CD4-positive, alpha-beta T cell treated with Interleukin-6 at 100 ng/mL for 8 hours (primary cell): ENCODE results near the gene UGT2B17.
"Not testable (repeated sequence)": the region's sequence is repeated elsewhere in the genome, so short reads cannot be mapped to it uniquely, and the experiment has no call there.

Experiments
- DNase-seq: peaks from one replicate; pipeline ENCODE4 v3.0.0-alpha.2; 2020; ENCODE audit warnings: mixed read lengths, low spot score

Gene UGT2B17

GRCh38 chr4:68569036-68569435, 7.1 kb downstream of the UGT2B17 start:
- not testable (repeated sequence) for DNase-seq

DNA sequence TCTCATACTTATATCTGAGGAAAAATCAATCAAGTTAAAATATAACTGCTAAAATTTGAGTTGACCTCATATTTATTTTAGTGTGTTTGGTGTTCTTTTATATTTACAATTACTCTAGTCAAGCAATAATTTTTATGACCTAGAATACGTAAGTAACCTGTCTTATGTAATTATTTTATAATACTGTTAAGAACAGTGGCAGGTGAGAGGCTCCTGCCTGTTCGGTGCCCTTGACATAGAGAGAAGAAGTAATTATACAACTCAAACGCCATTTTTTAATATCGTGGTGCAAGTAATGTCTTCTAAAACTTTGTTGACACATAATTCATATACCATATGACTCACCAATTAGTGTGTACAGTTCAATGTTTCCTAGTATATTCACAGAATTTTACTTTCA, 7.6 kb downstream of the UGT2B17 start:
- DNase-seq: not testable (repeated sequence)

DNA sequence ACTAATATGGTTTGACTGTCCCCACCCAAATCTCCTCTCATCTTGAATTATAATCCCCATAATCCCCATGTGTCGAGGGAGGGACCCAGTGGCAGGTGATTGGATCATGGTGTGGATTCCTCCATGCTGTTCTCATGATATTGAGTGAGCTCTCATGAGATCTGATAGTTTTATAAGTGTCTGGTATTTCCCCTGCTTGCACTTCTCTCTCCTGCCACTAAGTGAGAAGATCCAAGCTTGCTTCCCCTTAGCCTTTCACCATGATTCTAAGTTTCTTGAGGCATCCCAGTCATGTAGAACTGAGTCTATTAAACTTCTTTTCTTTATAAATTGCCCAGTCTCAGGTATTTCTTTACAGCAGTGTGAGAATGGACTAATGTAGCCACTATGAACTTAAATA, 9.8 kb downstream of the UGT2B17 start:
- not testable (repeated sequence) for DNase-seq

- DNase-seq: not testable (repeated sequence)
Measured at GRCh38 chr4:68565082-68565481, 11.0 kb downstream of the UGT2B17 start.

DNA sequence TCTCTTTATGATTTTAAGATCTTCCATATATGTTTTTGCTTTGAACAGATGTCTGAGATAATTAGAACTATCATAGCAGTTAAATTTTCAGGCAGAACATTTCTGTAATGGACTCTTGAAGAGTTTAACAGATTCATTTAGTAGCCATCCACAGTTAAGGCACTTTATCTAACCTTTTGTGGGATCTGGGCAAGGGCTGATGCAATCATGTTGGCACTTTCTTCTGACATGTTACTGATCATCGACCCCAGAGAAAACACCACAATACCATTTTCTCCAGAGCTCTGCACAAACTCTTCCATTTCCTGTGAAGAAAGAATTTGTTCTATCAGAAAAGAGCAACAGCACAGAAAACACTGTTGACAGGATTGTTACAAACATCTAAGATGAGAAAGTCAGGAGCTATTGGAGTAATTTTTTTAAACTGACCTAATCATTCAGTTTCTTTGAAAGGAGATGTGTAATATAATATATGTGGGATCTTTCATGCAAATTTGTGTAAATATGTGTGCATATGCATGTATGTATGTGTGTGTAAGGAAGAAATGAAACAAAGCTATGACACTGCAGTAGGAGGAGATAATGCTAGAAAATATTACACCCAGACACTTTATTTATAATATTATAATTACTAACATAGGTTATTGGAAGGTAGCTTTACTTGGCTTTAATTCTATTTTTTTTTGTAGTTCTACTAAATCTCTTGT, 15.6 kb downstream of the UGT2B17 start:
- DNase-seq: not testable (repeated sequence)

GRCh38 chr4:68553830-68554229, 22.3 kb downstream of the UGT2B17 start:
- DNase-seq: not testable (repeated sequence)

- DNase-seq: not testable (repeated sequence)
Measured at GRCh38 chr4:68552818-68553811, 23.0 kb downstream of the UGT2B17 start.

- not testable (repeated sequence) for DNase-seq
Measured at GRCh38 chr4:68542742-68543141, 33.4 kb downstream of the UGT2B17 start.

- no peak for DNase-seq
Measured at GRCh38 chr4:68536375-68536774, 39.7 kb downstream of the UGT2B17 start.

DNA sequence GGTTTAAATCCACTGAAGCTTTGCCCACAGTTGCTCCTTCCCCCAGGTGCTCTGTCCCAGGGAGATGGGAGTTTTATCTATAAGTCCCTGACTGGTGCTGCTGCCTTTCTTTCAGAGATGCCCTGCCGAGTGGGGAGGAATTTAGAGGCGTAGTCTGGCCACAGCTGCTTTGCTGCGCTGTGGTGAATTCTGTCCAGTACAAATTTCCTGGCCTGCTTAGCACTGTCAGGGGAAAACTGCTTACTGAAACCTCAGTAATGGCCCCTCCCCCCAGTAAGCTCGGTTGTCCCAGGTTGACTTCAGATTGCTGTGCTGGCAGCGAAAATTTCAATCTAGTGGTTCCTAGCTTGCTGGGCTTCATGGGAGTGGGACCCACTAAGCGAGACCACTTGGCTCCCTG, 40.1 kb downstream of the UGT2B17 start:
- DNase-seq: no peak

- not testable (repeated sequence) for DNase-seq
Measured at GRCh38 chr4:68522232-68522631, 53.9 kb downstream of the UGT2B17 start.

GRCh38 chr4:68520985-68521384, 55.1 kb downstream of the UGT2B17 start:
- DNase-seq: no peak

GRCh38 chr4:68518889-68519288, 57.2 kb downstream of the UGT2B17 start:
- no peak for DNase-seq

DNA sequence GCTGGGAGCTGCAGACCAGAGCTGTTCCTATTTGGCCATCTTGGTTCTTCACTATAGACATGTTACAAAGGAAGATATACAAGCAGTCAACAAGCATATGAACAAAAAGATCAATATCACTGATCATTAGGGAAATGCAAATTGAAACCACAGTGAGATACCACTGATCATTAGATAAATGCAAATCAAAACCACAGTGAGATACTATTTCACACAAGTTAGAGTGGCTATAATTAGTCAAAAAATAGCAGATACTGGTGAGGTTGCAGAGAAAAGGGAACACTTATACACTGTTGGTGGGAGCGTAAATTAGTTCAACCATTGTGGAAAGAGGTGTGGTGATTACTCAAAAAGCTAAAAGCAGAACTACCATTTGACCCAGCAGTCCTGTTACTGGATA, 70.7 kb downstream of the UGT2B17 start:
- DNase-seq: not testable (repeated sequence)

DNA sequence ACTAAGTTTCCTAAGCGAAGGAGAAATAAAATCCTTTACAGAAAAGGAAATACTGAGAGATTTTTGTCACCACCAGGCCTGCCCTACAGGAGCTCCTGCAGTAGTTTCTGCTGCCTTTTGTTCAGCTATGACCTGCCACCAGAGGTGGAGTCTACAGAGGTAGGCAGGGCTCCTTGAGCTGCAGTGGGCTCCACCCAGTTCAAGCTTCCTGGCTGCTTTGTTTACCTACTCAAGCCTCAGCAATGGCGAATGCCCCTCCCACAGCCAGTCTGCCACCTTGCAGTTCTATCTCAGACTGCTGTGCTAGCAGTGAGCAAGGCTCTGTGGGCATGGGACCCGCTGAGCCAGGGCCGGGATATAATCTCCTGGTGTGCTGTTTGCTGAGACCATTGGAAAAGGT, 71.3 kb downstream of the UGT2B17 start:
- not testable (repeated sequence) for DNase-seq

- DNase-seq: not testable (repeated sequence)
Measured at GRCh38 chr4:68503462-68503861, 72.7 kb downstream of the UGT2B17 start.

- DNase-seq: no peak
Measured at GRCh38 chr4:68499021-68499420, 77.1 kb downstream of the UGT2B17 start.

- peak; percentile 48 for DNase-seq
Measured at GRCh38 chr4:68498413-68499007, 77.6 kb downstream of the UGT2B17 start.

DNA sequence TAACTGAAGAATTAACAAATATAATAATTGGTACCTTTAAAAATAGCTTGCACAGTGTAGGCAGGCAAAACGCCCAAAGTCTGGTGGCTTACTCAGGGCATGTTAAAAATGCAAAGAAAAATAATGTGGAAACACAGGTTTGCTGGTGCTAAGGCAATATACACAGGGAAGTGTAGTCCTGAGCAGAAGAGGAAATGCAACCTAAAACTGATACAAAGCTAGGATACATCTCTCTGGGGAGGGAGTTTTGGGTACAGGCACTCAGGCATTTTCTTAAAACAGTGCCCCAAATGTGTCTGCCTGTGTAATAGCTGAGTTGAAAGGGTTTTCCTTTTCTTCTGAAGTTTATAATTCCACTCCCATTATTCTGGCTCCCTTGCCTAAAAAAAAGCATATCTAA, 81.4 kb downstream of the UGT2B17 start:
- no peak for DNase-seq

DNA sequence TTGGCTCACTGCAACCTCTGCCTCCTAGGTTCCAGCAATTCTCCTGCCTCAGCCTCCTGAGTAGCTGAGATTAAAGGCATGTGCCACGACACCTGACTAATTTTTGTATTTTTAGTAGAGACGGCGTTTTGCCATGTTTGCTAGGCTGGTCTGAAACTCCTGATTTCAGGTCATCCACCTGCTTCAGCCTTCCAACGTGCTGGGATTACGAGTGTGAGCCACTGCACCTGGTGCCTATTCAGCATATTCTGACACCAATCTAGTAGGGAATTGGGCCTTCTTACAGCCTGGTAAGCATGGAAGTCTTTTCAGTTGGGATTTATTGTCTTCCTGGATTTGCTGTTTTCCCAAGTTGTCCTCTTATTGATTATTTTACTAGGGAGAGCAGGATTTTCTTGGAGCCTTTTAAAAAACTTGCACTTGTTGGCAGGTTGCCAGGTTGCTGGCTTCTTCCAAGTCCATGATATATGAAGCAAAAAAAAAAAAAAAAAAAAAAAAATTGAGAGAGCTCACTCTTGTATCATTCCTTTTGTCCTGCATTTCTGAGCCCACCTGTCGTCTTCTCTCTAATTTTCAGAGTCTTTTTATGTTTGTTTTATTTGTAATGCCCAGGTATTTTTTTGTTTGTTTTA, 85.2 kb downstream of the UGT2B17 start:
- no peak for DNase-seq

DNA sequence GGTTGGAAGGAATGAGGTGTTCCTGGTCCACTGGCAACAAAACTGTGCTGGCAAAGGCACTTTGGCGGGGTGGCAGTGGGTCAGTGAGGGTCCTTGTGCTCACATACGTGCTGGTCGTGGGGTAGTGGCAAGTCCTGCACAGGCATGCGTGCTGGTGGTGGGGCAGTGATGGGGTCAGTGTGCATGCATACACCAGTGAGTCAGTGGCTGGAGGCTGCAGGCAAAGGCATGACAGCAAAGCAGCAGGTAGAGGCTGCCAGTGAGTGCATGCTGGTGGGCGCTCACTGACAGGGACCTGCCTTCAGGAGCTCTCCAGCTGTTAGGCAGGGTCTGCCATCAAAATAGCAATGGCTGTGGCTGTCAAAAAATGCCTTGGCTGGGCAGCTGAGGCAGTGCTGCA, 86.8 kb downstream of the UGT2B17 start:
- no peak for DNase-seq
